ENCODE data around the gene PER2. TPM values are rescaled to one million over a fixed set of nuclear protein-coding genes. Genes with fewer than 3 reads are reported as not detected.
A peak's percentile ranks its signal among the peaks of the same experiment; 100 is the strongest.

The PER2 gene
- total RNA-seq, 1 donor from 2014 or later: 3.8 TPM

DNA sequence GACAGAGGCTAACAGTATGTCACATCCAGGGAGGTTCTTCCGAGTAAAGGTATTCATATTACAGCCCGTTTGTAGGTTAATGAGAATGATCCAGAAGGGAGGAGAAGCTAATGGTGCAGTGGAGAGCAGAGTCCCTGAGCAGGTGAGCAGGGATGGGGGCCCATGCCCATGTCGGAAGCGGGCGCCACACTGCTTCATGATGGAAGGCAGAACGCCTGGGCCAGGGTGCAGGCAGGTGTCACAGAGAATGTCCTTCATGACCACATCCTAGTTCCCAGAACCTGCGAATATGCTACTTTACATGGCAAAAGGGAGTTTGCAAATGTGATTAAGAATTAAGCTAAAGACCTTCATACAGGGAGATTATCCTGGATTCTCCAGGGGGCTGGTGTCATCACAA, 52.6 kb downstream of the PER2 start:
- Mint-ChIP-seq H3K27me3 (ENCODE audit: unreplicated experiment) (peaks cover 13% of the 10 kb centered on the region), H3K9me3 (ENCODE audit: unreplicated experiment) (peaks cover 14% of the 10 kb centered on the region), H3K4me1 (ENCODE audit: low read depth, unreplicated experiment) (peaks cover 20% of the 10 kb centered on the region), H3K36me3 (ENCODE audit: unreplicated experiment) (peaks cover 15% of the 10 kb centered on the region), H3K27ac (ENCODE audit: unreplicated experiment) (peak overlapping the region; percentile 7), H3K4me3 (ENCODE audit: unreplicated experiment) (peak overlapping the region; percentile 26)
- TF ChIP-seq CTCF (IDR thresholded peaks at IDR 0.05; ENCODE audit: partially characterized antibody, unreplicated experiment): no peak
- DNase-seq: no peak

DNA sequence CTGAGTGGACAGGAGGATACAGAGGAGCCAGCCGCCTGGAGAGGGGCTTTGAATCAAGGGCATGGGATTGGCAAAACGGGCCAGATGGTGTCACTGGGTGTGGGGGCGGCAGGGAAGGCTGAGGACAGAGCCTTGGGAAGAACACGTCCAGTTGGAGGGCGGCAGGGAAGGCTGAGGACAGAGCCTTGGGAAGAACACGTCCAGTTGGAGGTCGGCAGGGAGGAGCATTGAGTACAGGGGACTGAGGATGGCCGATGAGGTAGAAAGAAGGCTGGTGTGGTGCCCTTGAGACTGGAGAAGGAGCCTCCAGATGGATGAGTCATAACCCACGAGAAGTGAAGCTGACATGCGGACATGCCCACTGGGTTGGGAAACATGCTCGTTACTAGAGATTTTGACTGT, 53.1 kb downstream of the PER2 start:
- Mint-ChIP-seq H3K4me1 (ENCODE audit: low read depth, unreplicated experiment) (peaks cover 24% of the 10 kb centered on the region), H3K9me3 (ENCODE audit: unreplicated experiment) (peaks cover 18% of the 10 kb centered on the region), H3K27ac (ENCODE audit: unreplicated experiment) (peak overlapping the region; percentile 7), H3K4me3 (ENCODE audit: unreplicated experiment) (peak overlapping the region; percentile 41), H3K36me3 (ENCODE audit: unreplicated experiment) (peaks cover 20% of the 10 kb centered on the region), H3K27me3 (ENCODE audit: unreplicated experiment) (peaks cover 16% of the 10 kb centered on the region)
- TF ChIP-seq CTCF (IDR thresholded peaks at IDR 0.05; ENCODE audit: partially characterized antibody, unreplicated experiment): no peak
- no peak for DNase-seq

DNA sequence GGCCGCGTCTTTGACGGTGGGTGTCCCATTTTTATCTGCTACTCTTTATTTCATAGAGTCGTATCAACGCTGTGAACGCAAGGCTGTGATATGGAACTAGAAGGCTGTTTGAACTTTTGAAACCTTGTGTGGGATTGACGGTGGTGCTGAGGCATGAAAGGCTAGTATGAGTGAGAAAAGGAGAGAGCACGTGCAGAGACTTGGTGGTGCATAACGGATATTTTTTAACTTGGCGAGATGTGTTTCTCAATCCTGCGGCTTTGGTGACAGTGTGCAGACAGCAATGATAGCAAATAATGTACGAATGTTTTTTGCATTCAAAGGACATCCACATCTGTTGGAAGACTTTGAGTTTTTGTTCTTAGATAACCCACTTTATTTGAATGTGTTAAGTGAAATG, 54.8 kb downstream of the PER2 start:
- Mint-ChIP-seq H3K27ac (ENCODE audit: unreplicated experiment) (no peak overlapping the region), H3K4me3 (ENCODE audit: unreplicated experiment) (no peak overlapping the region), H3K27me3 (ENCODE audit: unreplicated experiment) (peaks cover 16% of the 10 kb centered on the region), H3K9me3 (ENCODE audit: unreplicated experiment) (peaks cover 18% of the 10 kb centered on the region), H3K36me3 (ENCODE audit: unreplicated experiment) (peaks cover 22% of the 10 kb centered on the region), H3K4me1 (ENCODE audit: low read depth, unreplicated experiment) (peaks cover 24% of the 10 kb centered on the region)
- no peak for TF ChIP-seq CTCF (IDR thresholded peaks at IDR 0.05; ENCODE audit: partially characterized antibody, unreplicated experiment)
- no peak for DNase-seq

DNA sequence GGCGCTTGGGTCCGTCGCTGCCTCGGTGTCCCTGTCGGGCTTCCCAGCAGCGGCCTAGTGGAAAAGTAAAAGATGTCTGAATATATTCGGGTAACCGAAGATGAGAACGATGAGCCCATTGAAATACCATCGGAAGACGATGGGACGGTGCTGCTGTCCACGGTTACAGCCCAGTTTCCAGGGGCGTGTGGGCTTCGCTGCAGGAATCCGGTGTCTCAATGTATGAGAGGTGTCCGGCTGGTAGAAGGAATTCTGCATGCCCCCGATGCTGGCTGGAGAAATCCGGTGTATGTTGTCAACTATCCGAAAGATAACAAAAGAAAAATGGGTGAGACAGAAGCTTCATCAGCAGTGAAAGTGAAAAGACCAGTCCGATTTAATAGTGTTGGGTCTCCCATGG, 56.6 kb downstream of the PER2 start:
- DNase-seq: no peak
- peaks cover 24% of the 10 kb centered on the region for H3K4me1 Mint-ChIP-seq (ENCODE audit: low read depth, unreplicated experiment)
- no peak overlapping the region for H3K27ac Mint-ChIP-seq (ENCODE audit: unreplicated experiment)
- H3K4me3 Mint-ChIP-seq (ENCODE audit: unreplicated experiment): peak overlapping the region; percentile 86
- H3K9me3 Mint-ChIP-seq (ENCODE audit: unreplicated experiment): peaks cover 16% of the 10 kb centered on the region
- H3K27me3 Mint-ChIP-seq (ENCODE audit: unreplicated experiment): peaks cover 10% of the 10 kb centered on the region
- H3K36me3 Mint-ChIP-seq (ENCODE audit: unreplicated experiment): peaks cover 22% of the 10 kb centered on the region
- TF ChIP-seq CTCF (IDR thresholded peaks at IDR 0.05; ENCODE audit: partially characterized antibody, unreplicated experiment): no peak

GRCh38 chr2:238231251-238231793, 57.1 kb downstream of the PER2 start:
- no peak overlapping the region for H3K27ac Mint-ChIP-seq (ENCODE audit: unreplicated experiment)
- H3K4me1 Mint-ChIP-seq (ENCODE audit: low read depth, unreplicated experiment): peaks cover 22% of the 10 kb centered on the region
- peak overlapping the region; percentile 86 for H3K4me3 Mint-ChIP-seq (ENCODE audit: unreplicated experiment)
- peak; percentile 86 for DNase-seq
- H3K36me3 Mint-ChIP-seq (ENCODE audit: unreplicated experiment): peaks cover 22% of the 10 kb centered on the region
- peaks cover 10% of the 10 kb centered on the region for H3K27me3 Mint-ChIP-seq (ENCODE audit: unreplicated experiment)
- no peak for TF ChIP-seq CTCF (IDR thresholded peaks at IDR 0.05; ENCODE audit: partially characterized antibody, unreplicated experiment)
- peaks cover 15% of the 10 kb centered on the region for H3K9me3 Mint-ChIP-seq (ENCODE audit: unreplicated experiment)
